Colonic mucosa (tissue), 4 donors: ENCODE results near the gene LYAR. TPM values are rescaled to one million over a fixed set of nuclear protein-coding genes. Genes with fewer than 3 reads are reported as not detected.
"Not testable (repeated sequence)": the region's sequence is repeated elsewhere in the genome, so short reads cannot be mapped to it uniquely, and the experiment has no call there.

Experiments used
- DNase-seq: peaks from one replicate; pipeline ENCODE4 v3.0.0-alpha.2; 2020
- H3K27ac ChIP-seq: fragments of 200-600 bp; one replicate; pipeline ENCODE4 v1.8.0; 2021
- H3K27me3 ChIP-seq: fragments of 200-600 bp; one replicate; pipeline ENCODE4 v1.8.0; 2021
- H3K36me3 ChIP-seq: fragments of 200-600 bp; one replicate; pipeline ENCODE4 v1.8.0; 2021
- H3K4me1 ChIP-seq: fragments of 200-600 bp; one replicate; pipeline ENCODE4 v1.8.0; 2021; ENCODE audit warnings: mild to moderate bottlenecking
- H3K4me3 ChIP-seq: fragments of 200-600 bp; one replicate; pipeline ENCODE4 v1.8.0; 2021
- H3K9ac ChIP-seq, 2 donors: one replicate each; pipeline ENCODE4 v1.7.0; 2013; ENCODE audit warnings: control low read depth in 2 of 2, low read depth in 2 of 2, low read length in 2 of 2
- H3K9me3 ChIP-seq: fragments of 200-600 bp; one replicate; pipeline ENCODE4 v1.8.0; 2021
- CTCF ChIP-seq: fragments of 200-600 bp; IDR thresholded peaks from one replicate; pipeline ENCODE4 v1.8.0; 2022; ENCODE audit warnings: antibody characterized with exemption, mild to moderate bottlenecking
- intact Hi-C: fragments of 100-400 bp; cut with DNase I; formaldehyde crosslinking; loops from one replicate; pipeline ENCODE4 v1.14.1; 2022
- total RNA-seq, 2 donors: library from RNA; stranded (reverse); fragmentation: NEBNext Ultra II Directional in 1 of 2; extraction: Animal tissue kit (Norgen Biotek cat#: 25700) in 1 of 2; gene quantifications; one replicate each; pipeline ENCODE4 v1.2.1, GENCODE V29; 2021
- donor health status: healthy.
- donor health status: DM: no; HTN: no; CAD: no.
- donor health status: DM: no; HTN: no; CAD: no.

LYAR gene
- total RNA-seq, 2 donors from 2014 or later = 6.7 to 16.7 TPM

- Histone ChIP-seq H3K9me3 (no peaks in the 10 kb centered on the region), H3K4me3 (no peak overlapping the region), H3K36me3 (peaks cover 5% of the 10 kb centered on the region), H3K9ac (no peak overlapping the region), H3K27ac (no peak overlapping the region), H3K4me1 (peaks cover 11% of the 10 kb centered on the region), H3K27me3 (no peaks in the 10 kb centered on the region)
- no peak for DNase-seq
- no peak for TF ChIP-seq CTCF
- intact Hi-C loops = loop anchor here (5.0 kb wide), 1 partner anchor 42 kb away; no protein-coding TSS in a partner anchor
Measured at GRCh38 chr4:4245172-4245571, 44.8 kb downstream of the LYAR start.

- H3K27me3 ChIP-seq, H3K36me3 ChIP-seq, H3K27ac ChIP-seq, H3K4me1 ChIP-seq, H3K4me3 ChIP-seq, intact Hi-C loops, H3K9ac ChIP-seq, H3K9me3 ChIP-seq, DNase-seq: not testable (repeated sequence)
Measured at GRCh38 chr4:4239551-4239950, 50.4 kb downstream of the LYAR start.

- no peaks in the 10 kb centered on the region for H3K9me3 ChIP-seq
- DNase-seq = no peak
- no peak for TF ChIP-seq CTCF
- intact Hi-C loops = no loop called here
- H3K9ac ChIP-seq = no peak overlapping the region
- no peaks in the 10 kb centered on the region for H3K36me3 ChIP-seq
- H3K27me3 ChIP-seq = peaks cover under 1% of the 10 kb centered on the region
- H3K4me3 ChIP-seq = no peak overlapping the region
- H3K27ac ChIP-seq = no peak overlapping the region
- no peaks in the 10 kb centered on the region for H3K4me1 ChIP-seq
Measured at GRCh38 chr4:4233610-4234009, 56.3 kb downstream of the LYAR start.

GRCh38 chr4:4228356-4228668, 61.6 kb downstream of the LYAR start:
- H3K27me3 ChIP-seq = peaks cover 17% of the 10 kb centered on the region

GRCh38 chr4:4227510-4228355, 62.2 kb downstream of the LYAR start:
- Histone ChIP-seq H3K9ac (no peak overlapping the region), H3K36me3 (no peaks in the 10 kb centered on the region), H3K9me3 (no peaks in the 10 kb centered on the region), H3K27ac (no peak overlapping the region), H3K4me1 (no peaks in the 10 kb centered on the region), H3K27me3 (peaks cover 17% of the 10 kb centered on the region), H3K4me3 (no peak overlapping the region)
- TF ChIP-seq CTCF = no peak
- no peak for DNase-seq
- intact Hi-C loops = no loop called here

More at GRCh38 chr4:4228356-4228668, 61.6 kb downstream of the LYAR start:
- H3K4me3 ChIP-seq = no peak overlapping the region
- DNase-seq = no peak
- H3K36me3 ChIP-seq = no peaks in the 10 kb centered on the region
- no peak overlapping the region for H3K27ac ChIP-seq
- H3K4me1 ChIP-seq = no peaks in the 10 kb centered on the region
- H3K9me3 ChIP-seq = no peaks in the 10 kb centered on the region
- intact Hi-C loops = no loop called here
- no peak for TF ChIP-seq CTCF
- H3K9ac ChIP-seq = no peak overlapping the region
